ENCODE measurements around the gene RPS10.
A peak's percentile ranks its signal among the peaks of the same experiment; 100 is the strongest.
"Not testable (repeated sequence)": the region's sequence is repeated elsewhere in the genome, so short reads cannot be mapped to it uniquely, and the experiment has no call there.

The RPS10 gene

DNA sequence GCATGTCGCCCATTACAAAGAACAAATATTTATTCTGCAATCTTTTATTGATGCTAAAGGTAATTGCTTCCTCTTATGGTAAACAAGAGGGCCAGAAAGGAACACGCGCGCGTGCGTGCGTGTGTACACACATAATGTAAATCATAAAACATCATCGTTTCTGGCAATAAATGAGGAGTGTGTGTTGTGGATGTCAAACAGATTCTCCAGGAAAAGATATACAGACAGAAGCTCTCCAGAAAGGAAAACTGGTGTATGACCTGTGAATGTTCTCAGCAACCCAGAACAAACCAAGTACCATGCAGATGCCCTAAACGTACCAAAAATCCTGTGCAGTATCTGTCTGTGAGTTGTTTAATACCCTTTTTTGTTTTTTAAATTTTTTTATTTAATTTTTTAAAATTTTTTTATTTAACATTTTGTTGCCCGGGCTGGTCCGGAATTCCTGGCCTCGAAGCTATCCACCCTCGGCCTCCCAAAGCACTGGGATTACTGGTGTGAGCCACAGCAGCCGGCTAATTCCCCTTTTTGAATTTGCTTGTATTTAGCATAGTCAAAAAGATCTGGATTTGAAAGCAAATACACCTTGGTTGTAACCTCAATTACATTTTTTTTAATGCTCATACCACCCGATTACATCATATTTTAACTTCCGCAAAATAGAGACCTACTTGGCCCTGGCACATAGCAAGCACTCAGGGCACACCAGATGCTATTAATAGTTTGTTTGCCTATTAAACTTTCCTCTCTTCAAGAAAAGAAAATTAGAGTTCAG lies 32.5 kb downstream of the RPS10 start:
- DNase-seq (ENCODE audit: low read depth in 2 of 2), result no peak

DNA sequence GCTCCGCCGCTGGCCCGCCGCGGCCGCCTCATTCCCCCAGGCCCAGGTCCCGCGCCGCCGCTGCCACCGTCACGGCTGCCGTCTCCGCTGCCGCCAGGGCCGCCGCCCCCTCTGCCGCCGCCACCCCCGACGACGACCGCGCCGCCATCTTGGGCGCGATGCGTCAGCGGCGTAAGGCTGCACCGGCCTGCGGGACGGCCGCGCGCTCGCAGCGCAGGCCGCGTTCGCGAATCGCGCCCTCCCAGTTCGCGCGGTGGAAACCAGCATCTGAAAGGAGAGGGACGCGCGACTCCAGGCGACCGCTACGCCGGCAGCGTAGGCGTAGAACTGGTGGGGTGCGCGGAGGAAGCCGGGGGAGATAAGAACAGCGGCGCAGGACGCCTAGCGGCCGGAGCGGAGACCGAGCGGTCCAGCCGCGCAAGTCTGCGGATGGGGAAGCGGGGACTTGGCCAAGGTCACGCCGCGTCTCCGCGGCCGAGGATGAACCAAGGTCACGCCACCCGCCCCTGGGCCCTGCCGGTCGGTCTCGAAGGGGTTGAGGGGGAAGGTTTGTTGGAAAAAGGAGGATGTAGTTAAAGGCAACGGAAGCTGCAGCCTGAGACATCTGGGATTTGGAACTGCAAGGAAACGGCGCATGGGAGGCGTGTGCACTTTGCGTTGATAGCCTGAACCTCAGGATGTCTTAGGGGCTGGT lies 33.2 kb downstream of the RPS10 start, which contains the start of gene NUDT3:
TSS of gene NUDT3 (minus strand) at position 173 of the 694 bp plus-strand sequence. CDS start 307 bp downstream, outside the sequence.
- peak; percentile 88 to 91 for DNase-seq (ENCODE audit: low read depth in 2 of 2)

DNA sequence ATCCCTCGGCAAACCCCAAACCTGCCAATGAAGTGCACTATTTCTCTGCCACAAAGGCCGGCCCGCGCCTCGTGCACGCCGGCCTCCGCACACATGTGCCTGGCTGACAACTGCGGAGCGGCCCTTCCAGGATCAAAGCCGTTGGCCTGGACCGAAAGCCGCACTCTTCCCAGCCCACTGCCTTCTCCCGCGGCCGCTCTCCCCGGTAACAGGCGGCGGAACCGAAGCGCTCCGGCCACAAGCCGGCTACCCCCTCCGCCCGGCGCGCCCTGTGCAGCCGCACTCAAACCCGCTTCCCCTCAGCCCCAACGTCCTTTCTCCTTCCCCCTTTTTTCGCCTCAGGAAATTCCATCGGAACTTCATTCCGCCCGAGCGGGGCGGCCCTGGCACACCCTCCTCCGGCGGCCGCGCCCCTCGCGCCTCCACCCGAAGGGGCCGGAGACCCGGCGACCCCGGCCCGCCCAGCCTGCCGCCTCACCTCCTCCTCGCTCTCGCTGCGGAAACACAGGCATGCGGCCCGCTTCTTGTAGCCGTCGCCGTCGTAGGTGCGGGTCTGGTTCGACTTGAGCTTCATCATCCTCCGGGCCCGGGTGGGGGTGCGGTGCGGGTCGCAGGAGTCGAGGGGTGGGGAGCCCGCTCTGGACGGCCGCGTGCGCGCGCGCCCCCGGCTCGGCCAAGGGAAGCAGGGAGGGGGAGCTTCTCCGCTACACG lies 33.9 kb downstream of the RPS10 start:
- DNase-seq (ENCODE audit: low read depth in 2 of 2), result peak; percentile 28 to 41

DNA sequence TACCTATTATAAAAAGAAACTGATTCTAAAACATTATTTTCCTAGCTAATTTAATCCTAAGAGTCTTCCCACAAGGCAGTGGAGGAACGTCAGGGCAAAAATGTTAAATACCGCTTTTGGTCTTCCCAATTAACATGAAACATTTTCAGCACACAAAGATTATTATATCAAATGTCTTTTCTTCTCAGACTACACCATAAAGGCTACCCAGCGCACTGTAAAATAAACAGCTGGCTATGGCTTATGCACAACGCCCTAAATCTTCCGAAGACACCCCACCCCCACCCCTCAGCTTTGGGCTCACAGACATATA lies 34.4 kb downstream of the RPS10 start:
- no peak for DNase-seq (ENCODE audit: low read depth in 2 of 2)

DNA sequence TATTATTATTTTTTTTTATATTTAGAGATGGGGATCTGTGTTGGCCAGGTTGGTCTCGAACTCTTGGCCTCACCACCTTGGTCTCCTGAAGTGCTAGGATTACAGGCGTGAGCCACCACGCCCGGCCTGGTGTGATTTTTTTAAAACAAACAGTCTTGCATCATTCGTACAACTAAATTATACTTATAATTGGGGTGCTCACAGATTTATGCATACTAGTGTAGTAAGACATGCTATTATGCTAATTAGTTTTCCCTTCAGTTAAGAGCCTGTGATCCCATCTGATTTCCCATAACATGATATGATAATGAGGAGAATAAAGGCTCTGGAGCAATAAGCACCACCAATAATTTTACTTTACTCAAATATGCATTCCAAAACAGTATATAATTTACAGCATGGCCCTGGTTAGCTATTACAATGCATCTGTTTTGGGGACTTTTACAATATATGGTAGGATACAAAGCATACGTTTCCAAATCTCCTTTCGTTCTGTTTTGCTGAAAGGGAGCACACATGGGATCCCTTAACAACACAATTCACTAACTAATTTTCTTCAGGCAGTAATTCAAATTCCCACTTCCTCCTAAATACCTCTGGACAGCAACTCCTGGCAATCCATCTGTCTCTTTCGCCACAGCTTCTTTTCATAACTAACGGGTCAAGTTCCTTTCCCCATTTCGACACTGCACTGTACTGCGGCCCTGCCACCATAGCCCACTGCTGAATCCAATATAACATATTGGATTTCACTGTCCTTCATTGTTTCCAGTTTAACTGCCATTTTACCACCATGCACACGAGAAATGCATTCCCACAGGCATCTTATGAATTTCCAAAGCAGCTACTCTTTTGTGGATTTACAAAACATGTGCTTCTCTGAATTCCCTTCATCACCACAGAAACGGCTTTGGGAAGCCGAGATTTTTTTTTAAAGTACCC lies 35.1 kb downstream of the RPS10 start:
- no peak for DNase-seq (ENCODE audit: low read depth in 2 of 2)

DNA sequence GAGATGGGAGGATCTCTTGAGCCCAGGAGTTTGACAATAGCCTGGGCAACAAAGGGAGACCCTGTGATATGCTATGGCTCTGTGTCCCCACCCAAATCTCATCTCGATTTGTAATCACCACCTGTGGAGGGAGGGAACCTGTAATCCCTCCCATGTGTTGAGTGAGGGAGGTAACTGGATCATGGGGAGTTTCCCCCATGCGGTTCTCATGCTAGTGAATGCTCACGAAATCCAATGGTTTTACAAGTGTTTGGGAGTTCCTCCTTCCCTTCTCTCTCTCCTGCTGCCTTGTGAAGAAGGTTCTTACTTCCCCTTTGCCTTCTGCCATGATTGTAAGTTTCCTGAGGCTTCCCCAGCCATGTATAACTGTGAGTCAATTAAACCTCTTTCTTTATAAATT lies 36.8 kb downstream of the RPS10 start:
- DNase-seq (ENCODE audit: low read depth in 2 of 2), result no peak

DNA sequence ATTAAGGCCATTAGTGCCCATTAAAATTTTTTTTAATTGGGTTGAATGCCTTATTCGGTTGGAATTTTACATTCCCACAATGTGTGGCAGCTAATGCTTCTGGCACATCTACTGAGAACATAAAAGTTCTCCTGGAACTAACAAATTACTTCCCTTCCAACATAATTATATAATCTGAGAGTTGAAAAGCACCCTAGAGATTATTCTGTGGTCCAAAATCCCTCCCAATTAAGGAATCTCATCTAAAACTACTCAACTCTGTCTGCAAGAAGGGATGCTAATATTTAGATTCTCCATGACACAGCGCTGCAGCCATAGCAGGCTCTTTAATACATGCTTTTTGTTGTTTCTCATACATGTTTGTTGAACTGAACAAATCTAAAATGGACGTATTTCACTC lies 37.4 kb downstream of the RPS10 start:
- no peak for DNase-seq (ENCODE audit: low read depth in 2 of 2)

DNA sequence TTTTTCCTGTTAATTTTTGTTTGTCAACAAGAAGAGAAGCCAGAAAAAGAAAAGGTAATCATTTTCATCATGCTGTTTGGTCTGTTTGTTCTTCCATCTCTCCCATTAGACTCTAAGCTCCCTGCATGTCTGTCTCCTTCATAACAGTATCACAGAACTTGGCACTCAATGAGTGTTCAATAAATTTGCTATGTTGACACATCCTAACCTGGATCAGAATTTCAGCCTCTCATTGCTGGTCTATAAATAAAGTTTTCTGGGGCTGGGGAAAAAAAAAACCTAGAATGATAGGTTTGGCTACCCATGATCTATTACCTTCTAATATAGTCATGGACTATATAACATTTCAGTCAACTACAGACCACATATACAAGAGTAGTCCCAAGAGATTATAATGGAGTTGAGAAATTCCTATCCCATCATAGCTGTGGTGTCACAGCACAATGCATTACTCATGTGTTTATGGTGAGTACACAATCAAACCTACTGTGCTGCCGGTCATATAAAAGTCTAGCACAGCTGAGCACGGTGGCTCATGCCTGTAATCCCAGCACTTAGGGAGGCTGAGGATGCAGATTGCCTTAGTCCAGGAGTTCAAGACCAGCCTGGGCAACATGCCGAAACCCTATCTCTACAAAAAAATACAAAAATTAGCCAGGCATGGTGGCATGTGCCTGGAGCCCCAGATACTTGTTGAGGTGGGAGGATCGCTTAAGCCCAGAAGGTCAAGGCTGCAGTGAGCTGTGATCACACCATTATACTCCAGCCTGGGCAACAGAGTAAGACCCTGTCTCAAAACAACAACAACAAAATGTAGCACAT lies 39.3 kb downstream of the RPS10 start:
- no peak for DNase-seq (ENCODE audit: low read depth in 2 of 2)

DNA sequence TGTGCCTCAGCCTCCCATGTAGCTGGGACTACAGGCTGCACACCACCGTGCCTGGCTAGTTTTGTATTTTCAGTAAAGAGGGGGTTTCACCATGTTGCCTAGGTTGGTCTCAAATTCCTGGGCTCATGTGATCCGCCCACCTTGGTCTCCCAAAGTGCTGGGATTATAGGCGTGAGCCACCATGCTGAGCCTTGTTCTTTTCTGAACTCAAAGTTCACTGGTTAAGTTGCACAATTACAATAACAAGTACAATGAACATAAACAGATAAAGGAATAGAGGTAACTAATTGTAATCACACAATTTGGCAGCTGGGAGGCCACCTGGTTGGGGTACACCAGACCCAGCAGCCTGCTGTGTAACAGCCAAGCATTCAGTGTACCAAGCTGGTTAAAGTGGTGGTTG lies 40.1 kb downstream of the RPS10 start:
- DNase-seq (ENCODE audit: low read depth in 2 of 2), result no peak

DNA sequence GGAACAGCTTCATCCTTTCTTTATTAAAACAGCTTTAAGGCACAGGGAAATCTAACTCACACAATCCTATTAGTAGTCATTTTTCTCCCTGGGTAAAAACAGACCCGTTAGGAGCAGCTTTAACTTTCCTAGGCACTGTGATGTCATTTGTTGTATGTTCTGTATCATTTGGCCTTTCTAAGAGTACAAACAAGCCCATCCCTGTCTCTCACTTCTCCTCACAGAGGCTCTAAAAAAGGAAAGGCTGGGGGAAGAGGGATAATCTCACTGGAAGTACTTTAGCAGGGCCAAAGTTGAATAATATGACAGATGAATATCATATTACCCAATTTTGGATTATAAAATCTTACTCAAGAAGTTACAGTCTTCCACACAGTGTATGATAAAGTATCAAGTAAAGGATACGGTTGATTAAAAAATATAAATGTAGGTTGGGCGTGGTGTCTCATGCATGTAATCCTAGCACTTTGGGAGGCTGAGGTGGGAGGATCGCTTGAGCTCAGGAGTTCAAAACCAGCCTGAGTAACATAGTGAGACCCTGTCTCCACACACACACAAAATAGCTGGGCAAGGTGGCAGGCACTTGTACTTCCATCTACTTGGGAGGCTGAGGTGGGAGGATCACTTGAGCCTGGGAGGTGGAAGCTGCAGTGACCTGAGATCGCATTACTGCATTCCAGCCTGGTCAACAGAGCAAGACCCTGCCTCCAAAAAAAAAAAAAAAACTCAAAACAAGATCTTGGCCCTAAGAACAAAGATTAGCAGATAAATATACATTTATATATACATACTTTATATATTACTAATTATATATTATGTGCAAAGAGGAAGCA lies 41.3 kb downstream of the RPS10 start:
- no peak for DNase-seq (ENCODE audit: low read depth in 2 of 2)

DNA sequence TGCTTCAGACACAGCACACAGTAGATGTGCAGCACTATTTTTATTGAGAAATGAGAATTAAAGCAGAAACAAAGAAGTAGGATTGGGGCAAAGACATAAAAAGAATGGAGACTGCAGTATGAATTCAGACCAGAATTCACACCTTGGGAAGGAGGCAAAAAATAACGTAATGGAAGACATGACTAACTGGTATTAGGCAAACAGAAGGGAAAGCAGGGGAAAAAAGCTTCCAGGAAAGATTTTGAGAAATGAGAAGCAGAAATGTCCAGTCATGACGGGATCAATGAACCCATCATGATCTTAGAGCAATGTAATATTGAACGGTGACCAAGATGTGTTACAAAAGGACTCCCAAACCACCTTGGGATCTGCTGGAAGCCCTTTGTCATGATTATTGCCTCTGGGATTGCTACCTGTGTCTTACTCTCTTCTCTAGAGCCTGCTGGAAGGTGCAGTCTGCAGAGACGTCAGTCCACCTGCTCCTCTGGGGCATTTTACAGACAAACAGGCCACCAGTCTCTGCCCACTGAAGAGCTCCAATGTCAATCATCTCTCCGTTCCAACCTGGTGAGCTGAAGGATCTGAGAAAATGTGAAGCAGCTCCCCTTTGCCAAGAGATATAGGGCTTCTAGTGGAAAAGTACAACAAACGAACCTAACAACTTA lies 42.1 kb downstream of the RPS10 start:
- DNase-seq (ENCODE audit: low read depth in 2 of 2), result no peak

DNA sequence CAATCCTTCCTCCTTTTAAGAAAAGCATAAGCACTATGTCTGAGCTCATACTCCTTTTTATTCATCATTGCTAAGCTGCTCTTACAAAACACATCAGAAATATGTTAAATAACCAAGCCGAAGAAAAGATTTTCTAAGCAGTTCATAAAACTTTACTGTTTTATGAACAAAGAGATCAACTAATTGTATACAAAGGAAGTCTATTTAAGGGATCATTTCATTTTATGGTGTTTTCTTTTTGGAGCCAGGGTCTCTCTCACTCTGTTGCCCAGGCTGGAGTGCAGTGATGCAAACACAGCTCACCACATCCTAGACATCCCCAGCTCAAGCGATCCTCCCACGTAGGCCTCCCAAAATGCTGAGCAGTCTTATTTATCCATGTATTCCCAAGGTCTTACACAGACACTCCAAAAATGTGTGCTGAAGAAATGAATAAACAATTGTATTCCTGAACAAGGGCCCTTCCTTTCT lies 42.7 kb downstream of the RPS10 start:
- no peak for DNase-seq (ENCODE audit: low read depth in 2 of 2)

DNA sequence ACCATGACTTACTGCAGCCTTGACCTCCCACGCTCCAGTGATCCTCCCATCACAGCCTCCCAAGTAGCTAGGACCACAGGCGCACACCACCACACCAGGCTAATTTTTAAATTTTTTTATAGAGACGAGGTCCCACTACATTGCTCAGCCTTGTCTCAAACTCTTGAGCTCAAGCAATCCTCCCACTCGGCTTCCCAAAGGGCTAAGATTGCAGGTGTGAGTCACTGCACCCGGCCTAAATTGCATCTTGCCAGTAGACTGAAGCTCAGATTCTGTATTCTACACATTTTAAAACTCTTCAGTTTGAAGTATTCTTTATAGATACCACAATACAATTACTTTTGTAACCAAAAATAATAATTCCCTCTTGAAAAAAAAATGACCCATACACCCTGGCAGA lies 44.8 kb downstream of the RPS10 start:
- DNase-seq (ENCODE audit: low read depth in 2 of 2), result no peak

DNA sequence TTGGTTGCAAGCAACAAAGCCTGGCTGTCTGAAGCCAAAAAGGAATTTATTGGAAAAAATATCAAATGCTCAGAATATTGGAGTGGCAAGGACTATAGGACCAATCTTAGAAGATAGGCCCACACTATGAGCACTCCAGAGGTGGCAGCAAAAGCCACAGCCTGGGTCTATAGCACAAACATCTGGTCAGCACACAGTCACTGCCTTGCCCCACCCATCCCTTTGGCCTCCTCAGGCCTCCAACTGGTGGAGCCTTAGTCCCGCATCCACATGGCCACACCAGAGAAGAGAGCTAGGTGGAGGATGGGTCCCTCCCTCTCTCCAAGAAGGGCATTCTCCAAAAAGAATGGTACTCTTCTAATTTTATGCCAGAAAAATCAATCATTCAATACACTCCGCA lies 47.4 kb downstream of the RPS10 start:
- no peak for DNase-seq (ENCODE audit: low read depth in 2 of 2)

DNA sequence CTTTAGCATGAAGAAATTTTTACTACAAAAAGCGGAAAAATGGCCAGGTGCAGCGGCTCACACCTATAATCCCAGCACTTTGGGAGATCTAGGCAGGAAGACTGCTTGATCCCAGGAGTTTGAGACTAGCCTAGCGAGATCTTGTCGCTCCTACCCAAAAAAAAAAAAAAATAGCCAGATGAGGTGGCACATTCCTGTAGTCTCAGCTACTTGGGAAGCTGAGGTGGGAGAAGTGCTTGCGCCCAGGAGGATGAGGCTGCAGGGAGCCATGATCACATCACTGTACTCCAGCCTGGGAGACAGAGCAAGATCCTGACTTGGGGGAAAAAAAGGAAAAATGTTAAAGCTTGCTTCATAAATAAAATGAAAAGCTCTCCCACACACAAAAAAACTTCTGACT lies 47.9 kb downstream of the RPS10 start:
- no peak for DNase-seq (ENCODE audit: low read depth in 2 of 2)

DNA sequence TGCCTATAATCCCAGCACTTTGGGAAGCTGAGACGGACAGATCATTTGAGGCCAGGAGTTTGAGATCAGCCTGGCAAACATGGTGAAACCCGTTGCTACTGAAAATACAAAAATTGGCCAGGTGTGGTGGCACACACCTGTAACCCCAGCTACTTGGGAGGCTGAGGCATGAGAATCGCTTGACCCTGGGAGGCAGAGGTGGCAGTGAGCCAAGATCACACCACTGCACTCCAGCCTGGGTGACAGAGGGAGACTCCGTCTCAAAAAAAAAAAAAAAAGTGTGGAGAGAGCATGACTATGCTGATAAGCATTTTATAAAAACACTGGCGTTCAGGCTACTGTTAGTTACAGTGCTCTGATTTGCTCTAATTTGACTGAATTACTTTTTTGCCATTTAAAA lies 48.3 kb downstream of the RPS10 start:
- DNase-seq (ENCODE audit: low read depth in 2 of 2), result not testable (repeated sequence)

DNA sequence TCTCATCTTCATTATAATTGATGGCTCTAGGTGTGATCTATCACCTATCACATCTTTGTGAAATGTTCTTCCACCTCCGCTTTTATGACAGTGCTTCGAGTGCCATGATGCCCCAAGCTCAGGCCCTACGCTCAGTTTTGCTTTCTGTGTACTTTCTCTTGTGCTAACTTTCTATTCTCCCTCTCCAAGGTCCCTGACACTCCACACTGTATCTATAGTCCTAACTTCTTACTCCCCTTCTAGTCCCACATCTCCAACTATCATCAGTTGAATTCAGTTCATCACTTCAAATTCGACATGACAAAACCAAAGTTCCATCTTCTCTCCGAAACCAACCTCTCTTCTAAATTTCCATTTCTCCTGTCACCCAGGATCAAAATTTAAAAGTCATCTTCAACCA lies 50.0 kb downstream of the RPS10 start:
- DNase-seq (ENCODE audit: low read depth in 2 of 2), result no peak

DNA sequence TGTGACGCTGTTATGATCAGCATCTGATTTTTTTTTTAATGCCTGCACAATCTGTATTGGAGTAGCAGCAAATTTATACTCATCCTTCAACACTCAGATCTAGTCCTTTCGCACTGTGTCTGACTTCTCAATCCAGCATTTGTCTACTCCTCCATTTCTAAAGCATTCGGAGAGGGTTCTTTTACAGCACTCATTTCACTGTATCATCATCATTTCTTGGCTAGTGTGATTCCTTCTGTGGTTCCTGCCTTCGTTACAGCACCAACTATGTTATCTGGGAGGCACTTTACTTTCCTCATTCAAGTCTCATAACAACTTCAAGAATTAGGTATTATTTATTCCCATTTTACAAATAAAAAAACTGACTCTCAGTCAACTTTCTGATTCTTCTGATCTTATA lies 51.4 kb downstream of the RPS10 start:
- no peak for DNase-seq (ENCODE audit: low read depth in 2 of 2)

DNA sequence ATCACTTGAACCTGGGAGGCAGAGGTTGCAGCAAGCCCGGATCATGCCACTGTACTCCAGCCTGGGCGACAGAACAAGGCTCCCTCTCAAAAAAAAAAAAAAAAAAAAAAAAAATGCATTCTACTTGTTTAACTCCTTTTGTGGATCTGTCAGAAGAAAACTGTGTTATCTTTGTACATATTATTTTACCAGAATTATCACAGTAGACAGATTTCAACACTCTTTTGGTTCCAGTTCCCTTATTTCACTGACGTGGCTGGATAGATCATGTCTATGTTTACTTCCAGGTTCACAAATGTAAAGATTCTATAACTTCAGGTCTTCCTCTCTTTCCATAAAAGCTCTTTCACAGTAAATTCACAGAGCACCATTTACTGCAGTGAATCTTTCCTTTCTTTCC lies 51.8 kb downstream of the RPS10 start:
- DNase-seq (ENCODE audit: low read depth in 2 of 2), result no peak
